GM12878 (cell line): ENCODE measurements around the gene CLCN7. TPM values are rescaled to one million over a fixed set of nuclear protein-coding genes. Genes with fewer than 3 reads are reported as not detected.

Source experiments
- ATAC-seq: fragments of 200-7000 bp; cut with Tn5 transposase; 3 replicates; pipeline ENCODE4 v1.9.1; 2020; ENCODE audit warnings: mild to moderate bottlenecking, moderate library complexity
- BruUV-seq: library from RNA; stranded (reverse); fragments of 400-500 nt; replicated peaks from 2 replicates; lab custom pipeline; 2021; lab: Mats Ljungman, UMichigan
- CTCF ChIA-PET: fragments of 300-600 bp; sonication (Branson Sonifier 250); formaldehyde crosslinking; extraction: SDS; loops from one replicate; lab custom pipeline; 2021; ENCODE audit warnings: inconsistent platforms; lab: Yijun Ruan, JAX
- POLR2A ChIA-PET: fragments of 350-600 bp; formaldehyde crosslinking; extraction: SDS; loops from one replicate; lab custom pipeline; 2021; ENCODE audit warnings: inconsistent platforms; lab: Charles Lee
- RAD21 ChIA-PET: fragments of 300-600 bp; sonication (Branson Sonifier 250); formaldehyde crosslinking; loops from one replicate; lab custom pipeline; 2023; ENCODE audit warnings: antibody characterized with exemption; ENCODE audit not compliant: unreplicated experiment; lab: Charles Lee
- SMC1A ChIA-PET: fragments of 300-600 bp; sonication (Branson Sonifier 250); formaldehyde crosslinking; loops from one replicate; lab custom pipeline; 2023; ENCODE audit not compliant: unreplicated experiment, uncharacterized antibody; lab: Charles Lee
- DNase-seq: peaks from one replicate; pipeline ENCODE4 v3.0.0-alpha.2; 2011; ENCODE audit warnings: low read depth, low spot score
- FAIRE-seq: peaks from 3 replicates; lab custom pipeline; 2011; peaks lifted over from hg19 to GRCh38; lab: Jason Lieb, UNC
- H2AFZ ChIP-seq: 2 replicates; pipeline ENCODE4 v1.6.0; 2011; ENCODE audit warnings: low read depth, low read length, control low read depth; ENCODE audit not compliant: control insufficient read depth
- H3K27ac ChIP-seq: 2 replicates; pipeline ENCODE4 v1.5.1; 2011; ENCODE audit warnings: control low read depth; ENCODE audit not compliant: control insufficient read depth, insufficient read depth
- H3K27me3 ChIP-seq, 2 experiments: replicated peaks in 1 of 2; 2 replicates each; pipeline versions ENCODE4 v1.6.0 to v1.6.1; 2011; ENCODE audit warnings: low read length in 1 of 2; ENCODE audit not compliant: control insufficient read depth in 2 of 2, insufficient read depth in 2 of 2
- H3K36me3 ChIP-seq, 2 experiments: 2 replicates each; pipeline ENCODE4 v1.5.1; 2011; ENCODE audit warnings: low read length in 1 of 2; ENCODE audit not compliant: control insufficient read depth in 2 of 2, insufficient read depth in 2 of 2
- H3K4me1 ChIP-seq: 2 replicates; pipeline ENCODE4 v1.6.1; 2011; ENCODE audit warnings: mild to moderate bottlenecking, low read length, moderate library complexity, mixed read lengths; ENCODE audit not compliant: control insufficient read depth, insufficient read depth
- H3K4me2 ChIP-seq: 2 replicates; pipeline ENCODE4 v1.6.0; 2011; ENCODE audit warnings: control low read depth; ENCODE audit not compliant: control insufficient read depth, insufficient read depth
- H3K4me3 ChIP-seq: fragments of 200-600 bp; sonication (generic); 2 replicates; pipeline ENCODE4 v1.5.1; 2016
- H3K79me2 ChIP-seq: 2 replicates; pipeline ENCODE4 v1.6.0; 2011; ENCODE audit warnings: low read length; ENCODE audit not compliant: control insufficient read depth, insufficient read depth
- H3K9ac ChIP-seq: 2 replicates; pipeline ENCODE4 v1.8.0; 2011; ENCODE audit warnings: low read length, control low read depth, mixed read lengths; ENCODE audit not compliant: control insufficient read depth, insufficient read depth
- H3K9me3 ChIP-seq: replicated peaks from 3 replicates; pipeline ENCODE4 v1.5.1; 2011; ENCODE audit warnings: mild to moderate bottlenecking, low read length; ENCODE audit not compliant: control insufficient read depth, insufficient read depth
- H4K20me1 ChIP-seq: 2 replicates; pipeline ENCODE4 v1.6.0; 2011; ENCODE audit not compliant: control insufficient read depth, insufficient read depth
- KDM1A ChIP-seq: fragments of 200-600 bp; sonication (generic); IDR thresholded peaks from 2 replicates; pipeline ENCODE4 v1.6.1; 2016; ENCODE audit warnings: borderline replicate concordance
- MTA3 ChIP-seq: IDR thresholded peaks from 2 replicates; pipeline ENCODE4 v1.6.1; 2012; ENCODE audit warnings: low read length, inconsistent platforms, borderline replicate concordance
- NR2C2 ChIP-seq: IDR thresholded peaks from 2 replicates; pipeline ENCODE4 v1.6.1; 2011; ENCODE audit warnings: borderline replicate concordance, low read depth; ENCODE audit not compliant: control insufficient read depth, insufficient read length
- RFX5 ChIP-seq: IDR thresholded peaks from 2 replicates; pipeline ENCODE4 v1.6.1; 2011; ENCODE audit warnings: low read depth, low read length, improper control_type of control experiment
- WGBS: methylation state at CpG from one replicate; pipeline ENCODE4 v1.1.6; 2016; ENCODE audit warnings: low lambda C conversion rate; ENCODE audit not compliant: insufficient replicate concordance, insufficient coverage; ENCODE audit errors: missing lambda C conversion rate; 5-methylcytosine and 5-hydroxymethylcytosine counted together
- in situ Hi-C: fragments of 300-500 bp; cut with MboI; formaldehyde crosslinking; loops from 9 replicates; pipeline ENCODE4 v1.14.3; 2018; ENCODE audit warnings: mixed read lengths
- intact Hi-C: fragments of 100-400 bp; cut with micrococcal nuclease; formaldehyde crosslinking; loops from one replicate; pipeline ENCODE4 v1.14.2; 2022; ENCODE audit not compliant: unreplicated experiment
- polyA plus RNA-seq, 11 experiments: library from polyadenylated mRNA; depleted of rRNA in 4 of 11; unstranded in 6 of 11; stranded (reverse) in 5 of 11; fragments of >200 nt; fragmentation: Nextera tagmentation in 4 of 11; fragmentation: Illumina TruSeq in 1 of 11; extraction: Ambion mirVana in 4 of 11; extraction: Trizol in 1 of 11; gene quantifications; 1 replicate in 1 of 11; 2 replicates in 10 of 11; pipeline versions ENCODE4 v1.2.1 to v1.2.3, GENCODE V29; 2011 to 2016; ENCODE audit warnings: inconsistent platforms in 2 of 11, missing spikeins in 2 of 11, low read depth in 1 of 11
- total RNA-seq, 4 experiments: library from RNA; depleted of rRNA in 3 of 4; stranded (reverse); fragments of >200 nt in 3 of 4; fragmentation: Illumina TruSeq in 1 of 4; extraction: Trizol in 1 of 4; gene quantifications; 2 replicates each; pipeline versions ENCODE4 v1.2.1 to v1.2.3, GENCODE V29; 2013 to 2021
- TF ChIP-seq, protein P1 (sequence below): fragments of 450-650 bp; IDR thresholded peaks from 2 replicates; pipeline ENCODE4 v1.6.1; 2014; ENCODE audit warnings: mild to moderate bottlenecking
- TF ChIP-seq, protein P2 (sequence below): IDR thresholded peaks from 2 replicates; pipeline ENCODE4 v1.6.1; 2011; ENCODE audit warnings: low read depth, low read length, improper control_type of control experiment, borderline replicate concordance

Gene CLCN7
- total and polyA plus RNA-seq, 10 of the 15 experiments (the other 5 are each of a cell fraction or from before 2014, with no cell fraction given), result 0.04 to 62.5 (median 19.9) TPM

DNA sequence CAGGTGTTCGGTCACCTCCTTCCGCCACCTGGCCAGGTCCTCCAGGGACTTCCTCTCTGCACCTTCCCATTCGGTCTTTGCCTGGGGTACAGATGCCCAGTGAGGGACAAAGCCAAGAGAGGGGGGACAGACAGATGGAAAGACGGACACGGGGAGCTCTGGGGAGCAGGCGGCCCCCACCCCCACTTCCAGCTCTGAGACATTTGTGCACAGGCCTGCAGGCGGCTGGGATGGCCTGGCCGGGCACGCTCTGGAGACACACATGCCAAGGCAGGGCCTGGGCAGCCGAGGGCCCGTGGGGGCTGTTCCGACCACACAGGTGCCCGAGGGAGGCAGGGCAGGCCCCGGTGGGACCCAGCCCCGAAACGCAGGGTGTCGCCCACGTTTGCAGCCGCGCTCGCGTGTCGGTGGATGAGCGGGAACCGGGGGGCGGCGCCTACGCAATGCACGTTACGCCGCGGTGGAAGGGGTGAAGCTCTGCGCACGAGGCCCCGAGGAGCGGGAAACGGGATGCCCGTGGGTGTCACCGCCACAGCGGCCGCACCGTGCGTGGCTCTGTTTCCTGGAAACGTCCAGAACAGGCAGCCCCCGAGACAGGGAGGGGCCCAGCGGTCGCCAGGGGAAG, 38.0 kb downstream of the CLCN7 start:
- no peak for ATAC-seq
- no peak overlapping the region for H3K27ac ChIP-seq
- no peak for FAIRE-seq
- WGBS, result 69% methylated on average over 32 of the region's 47 CpGs
- H3K36me3 ChIP-seq, result no peaks in the 10 kb centered on the region
- DNase-seq, result no peak
- H3K4me1 ChIP-seq, result no peaks in the 10 kb centered on the region
- SMC1A ChIA-PET, result no interaction called here
- H3K4me2 ChIP-seq, result no peak overlapping the region
- POLR2A ChIA-PET, result no interaction called here
- TF ChIP-seq NR2C2, result no peak
- TF ChIP-seq, protein P1, sequence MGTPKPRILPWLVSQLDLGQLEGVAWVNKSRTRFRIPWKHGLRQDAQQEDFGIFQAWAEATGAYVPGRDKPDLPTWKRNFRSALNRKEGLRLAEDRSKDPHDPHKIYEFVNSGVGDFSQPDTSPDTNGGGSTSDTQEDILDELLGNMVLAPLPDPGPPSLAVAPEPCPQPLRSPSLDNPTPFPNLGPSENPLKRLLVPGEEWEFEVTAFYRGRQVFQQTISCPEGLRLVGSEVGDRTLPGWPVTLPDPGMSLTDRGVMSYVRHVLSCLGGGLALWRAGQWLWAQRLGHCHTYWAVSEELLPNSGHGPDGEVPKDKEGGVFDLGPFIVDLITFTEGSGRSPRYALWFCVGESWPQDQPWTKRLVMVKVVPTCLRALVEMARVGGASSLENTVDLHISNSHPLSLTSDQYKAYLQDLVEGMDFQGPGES, result no peak
- TF ChIP-seq MTA3, result no peak
- TF ChIP-seq, protein P2, sequence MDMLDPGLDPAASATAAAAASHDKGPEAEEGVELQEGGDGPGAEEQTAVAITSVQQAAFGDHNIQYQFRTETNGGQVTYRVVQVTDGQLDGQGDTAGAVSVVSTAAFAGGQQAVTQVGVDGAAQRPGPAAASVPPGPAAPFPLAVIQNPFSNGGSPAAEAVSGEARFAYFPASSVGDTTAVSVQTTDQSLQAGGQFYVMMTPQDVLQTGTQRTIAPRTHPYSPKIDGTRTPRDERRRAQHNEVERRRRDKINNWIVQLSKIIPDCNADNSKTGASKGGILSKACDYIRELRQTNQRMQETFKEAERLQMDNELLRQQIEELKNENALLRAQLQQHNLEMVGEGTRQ, result no peak
- TF ChIP-seq RFX5, result no peak
- TF ChIP-seq KDM1A, result no peak
- CTCF ChIA-PET, result no interaction called here
- no peak overlapping the region for H3K4me3 ChIP-seq
- no peaks in the 10 kb centered on the region for H3K9me3 ChIP-seq
- peaks cover 0 to 7% of the 10 kb centered on the region in 2 experiments; a peak in 3 of 4 replicates for H3K27me3 ChIP-seq
- no peaks in the 10 kb centered on the region for H4K20me1 ChIP-seq
- H3K9ac ChIP-seq, result no peak overlapping the region
- H3K79me2 ChIP-seq, result no peaks in the 10 kb centered on the region
- no TSS peak for BruUV-seq
- H2AFZ ChIP-seq, result no peak overlapping the region
- in situ Hi-C loops (no loop called here), intact Hi-C loops (no loop called here)
- RAD21 ChIA-PET, result no interaction called here
